ENCODE measurements around the gene CELF2. TPM values are rescaled to one million over a fixed set of nuclear protein-coding genes. Genes with fewer than 3 reads are reported as not detected.

The CELF2 gene
- total RNA-seq (2022): 0.26 and 0.27 TPM in 2 replicates
- percentile 10 among the genes with signal in this experiment for Bru-seq, nascent RNA
- BruChase-seq, experiment 1, labeled RNA remaining after a 2-hour chase: percentile 8 among the genes with signal in this experiment
- percentile 7 among the genes with signal in this experiment for BruChase-seq, experiment 2, labeled RNA remaining after a 6-hour chase
- long read RNA-seq, partial matches to known transcripts: 0 of 1 reads
- long read RNA-seq, other reads (novel, unspliced or antisense): 1 of 1 reads

GRCh38 chr10:11017570-11018431, at the start of gene CELF2:
Gene CELF2 (plus strand): TSS chr10:11017872. CDS start chr10:11018090, 218 bp downstream.
- TF ChIP-seq, protein P1, sequence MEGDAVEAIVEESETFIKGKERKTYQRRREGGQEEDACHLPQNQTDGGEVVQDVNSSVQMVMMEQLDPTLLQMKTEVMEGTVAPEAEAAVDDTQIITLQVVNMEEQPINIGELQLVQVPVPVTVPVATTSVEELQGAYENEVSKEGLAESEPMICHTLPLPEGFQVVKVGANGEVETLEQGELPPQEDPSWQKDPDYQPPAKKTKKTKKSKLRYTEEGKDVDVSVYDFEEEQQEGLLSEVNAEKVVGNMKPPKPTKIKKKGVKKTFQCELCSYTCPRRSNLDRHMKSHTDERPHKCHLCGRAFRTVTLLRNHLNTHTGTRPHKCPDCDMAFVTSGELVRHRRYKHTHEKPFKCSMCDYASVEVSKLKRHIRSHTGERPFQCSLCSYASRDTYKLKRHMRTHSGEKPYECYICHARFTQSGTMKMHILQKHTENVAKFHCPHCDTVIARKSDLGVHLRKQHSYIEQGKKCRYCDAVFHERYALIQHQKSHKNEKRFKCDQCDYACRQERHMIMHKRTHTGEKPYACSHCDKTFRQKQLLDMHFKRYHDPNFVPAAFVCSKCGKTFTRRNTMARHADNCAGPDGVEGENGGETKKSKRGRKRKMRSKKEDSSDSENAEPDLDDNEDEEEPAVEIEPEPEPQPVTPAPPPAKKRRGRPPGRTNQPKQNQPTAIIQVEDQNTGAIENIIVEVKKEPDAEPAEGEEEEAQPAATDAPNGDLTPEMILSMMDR (IDR thresholded peaks at IDR 0.05; ENCODE audit: insufficient read depth in 1 of 2, low read depth in 1 of 2, low read length in 1 of 2, severe bottlenecking in 1 of 2, unreplicated experiment in 1 of 2): no peak
- DNase-seq: peak; percentile 60 to 77
- Mint-ChIP-seq H3K4me3 (ENCODE audit: unreplicated experiment) (peak within 1 kb of the TSS; percentile 70), H3K36me3 (ENCODE audit: insufficient read depth, unreplicated experiment) (no peaks in the 10 kb centered on the region), H3K9me3 (ENCODE audit: unreplicated experiment) (no peaks in the 10 kb centered on the region), H3K4me1 (ENCODE audit: low read depth, unreplicated experiment) (no peaks in the 10 kb centered on the region), H3K27ac (ENCODE audit: unreplicated experiment) (no peak within 1 kb of the TSS), H3K27me3 (ENCODE audit: insufficient read depth, unreplicated experiment) (peaks cover 45% of the 10 kb centered on the region)
- ChIA-PET POLR2A (no interaction called here), CTCF (no interaction called here)
- peak within 1 kb of the TSS; percentile 49 for H3K4me3 ChIP-seq (ENCODE audit: low read depth, low read length)
- no peaks in the 10 kb centered on the region for H3K4me1 ChIP-seq
- H3K27me3 ChIP-seq (replicated peaks; ENCODE audit: control insufficient read depth, insufficient read depth, low read length): peaks cover 8% of the 10 kb centered on the region
- H3K36me3 ChIP-seq (ENCODE audit: control insufficient read depth, insufficient read depth, low read length): no peaks in the 10 kb centered on the region
- H3K9me3 ChIP-seq: no peaks in the 10 kb centered on the region
- no TSS peak for BruUV-seq (replicated peaks)
- intact Hi-C loops (cut with micrococcal nuclease; ENCODE audit: unreplicated experiment): loop anchor here (2.0 kb wide), 1 partner anchor 455 kb away; no protein-coding TSS in a partner anchor

DNA sequence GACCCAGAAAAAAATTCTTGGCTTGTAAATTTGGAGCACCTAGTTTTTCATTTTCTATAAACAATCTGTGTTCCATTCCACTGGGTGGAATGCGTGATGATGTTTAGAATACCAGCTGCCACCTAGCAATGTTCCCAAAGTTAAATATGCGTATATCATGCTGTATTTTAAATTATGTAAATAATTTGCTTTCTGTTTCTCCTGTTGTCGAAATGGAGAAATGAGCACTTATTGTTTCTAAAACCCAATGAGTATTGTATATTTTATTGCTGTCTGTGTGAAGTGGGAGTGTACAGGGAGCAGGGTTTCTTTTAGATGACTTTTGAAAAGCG, 49.4 kb upstream of the CELF2 start:
- no peaks in the 10 kb centered on the region for H3K9me3 ChIP-seq
- no peaks in the 10 kb centered on the region for H3K27me3 ChIP-seq (replicated peaks; ENCODE audit: control insufficient read depth, insufficient read depth, low read length)
- Mint-ChIP-seq H3K9me3 (ENCODE audit: unreplicated experiment) (no peaks in the 10 kb centered on the region), H3K36me3 (ENCODE audit: insufficient read depth, unreplicated experiment) (no peaks in the 10 kb centered on the region), H3K4me1 (ENCODE audit: low read depth, unreplicated experiment) (no peaks in the 10 kb centered on the region), H3K27ac (ENCODE audit: unreplicated experiment) (no peak overlapping the region), H3K27me3 (ENCODE audit: insufficient read depth, unreplicated experiment) (peaks cover 14% of the 10 kb centered on the region), H3K4me3 (ENCODE audit: unreplicated experiment) (no peak overlapping the region)
- intact Hi-C loops (cut with micrococcal nuclease; ENCODE audit: unreplicated experiment): no loop called here
- ChIA-PET CTCF (no interaction called here), POLR2A (no interaction called here)
- H3K4me1 ChIP-seq: no peaks in the 10 kb centered on the region
- no TSS peak for BruUV-seq (replicated peaks)
- TF ChIP-seq, protein P1 (IDR thresholded peaks at IDR 0.05; ENCODE audit: insufficient read depth in 1 of 2, low read depth in 1 of 2, low read length in 1 of 2, severe bottlenecking in 1 of 2, unreplicated experiment in 1 of 2): no peak
- H3K36me3 ChIP-seq (ENCODE audit: control insufficient read depth, insufficient read depth, low read length): no peaks in the 10 kb centered on the region
- no peak for DNase-seq
- no peak overlapping the region for H3K4me3 ChIP-seq (ENCODE audit: low read depth, low read length)

DNA sequence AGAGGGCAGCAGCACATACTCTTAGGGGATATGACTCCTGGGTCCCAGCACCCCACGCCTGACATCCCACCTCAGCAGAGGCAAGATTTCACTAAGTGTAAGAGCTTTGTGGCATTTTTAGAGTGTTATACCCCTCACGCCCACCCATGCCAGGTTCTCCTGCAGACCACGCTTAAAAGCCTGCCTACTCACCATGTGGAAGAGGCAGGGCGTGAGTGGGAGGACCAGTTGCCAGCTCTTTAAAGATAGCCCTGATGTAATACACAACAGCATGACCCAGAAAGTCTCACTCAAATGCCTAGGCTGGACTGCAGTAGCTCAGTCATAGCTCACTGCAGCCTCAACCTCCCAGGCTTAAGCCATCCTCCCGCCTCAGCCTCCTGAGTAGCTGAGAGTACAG, 44.4 kb upstream of the CELF2 start:
- POLR2A ChIA-PET: no interaction called here
- no peak for DNase-seq
- H3K4me1 Mint-ChIP-seq (ENCODE audit: low read depth, unreplicated experiment): no peaks in the 10 kb centered on the region
- TF ChIP-seq, protein P1 (IDR thresholded peaks at IDR 0.05; ENCODE audit: insufficient read depth in 1 of 2, low read depth in 1 of 2, low read length in 1 of 2, severe bottlenecking in 1 of 2, unreplicated experiment in 1 of 2): no peak
- H3K36me3 ChIP-seq (ENCODE audit: control insufficient read depth, insufficient read depth, low read length): no peaks in the 10 kb centered on the region
- H3K4me1 ChIP-seq: no peaks in the 10 kb centered on the region
- no peaks in the 10 kb centered on the region for H3K9me3 ChIP-seq
- CTCF ChIA-PET: no interaction called here
- intact Hi-C loops (cut with micrococcal nuclease; ENCODE audit: unreplicated experiment): no loop called here
- H3K27me3 Mint-ChIP-seq (ENCODE audit: insufficient read depth, unreplicated experiment): peaks cover 16% of the 10 kb centered on the region
- H3K27ac Mint-ChIP-seq (ENCODE audit: unreplicated experiment): no peak overlapping the region
- no peaks in the 10 kb centered on the region for H3K9me3 Mint-ChIP-seq (ENCODE audit: unreplicated experiment)
- H3K36me3 Mint-ChIP-seq (ENCODE audit: insufficient read depth, unreplicated experiment): no peaks in the 10 kb centered on the region
- no peaks in the 10 kb centered on the region; the same call in 1 of the 2 replicates for H3K27me3 ChIP-seq (replicated peaks; ENCODE audit: control insufficient read depth, insufficient read depth, low read length)
- no peak overlapping the region for H3K4me3 Mint-ChIP-seq (ENCODE audit: unreplicated experiment)
- no TSS peak for BruUV-seq (replicated peaks)
- no peak overlapping the region for H3K4me3 ChIP-seq (ENCODE audit: low read depth, low read length)
